GM23338 (cell line): ENCODE measurements around the gene SERPINA6. TPM values are rescaled to one million over a fixed set of nuclear protein-coding genes. Genes with fewer than 3 reads are reported as not detected.
A peak's percentile ranks its signal among the peaks of the same experiment; 100 is the strongest.

Experiments
- ATAC-seq: fragments of 200-7000 bp; cut with Tn5 transposase; 3 replicates; pipeline ENCODE4 v1.9.1; 2020
- DNase-seq: peaks from one replicate; pipeline ENCODE4 v3.0.0-alpha.2; 2015; ENCODE audit warnings: low spot score
- H2AFZ ChIP-seq: fragments of 200-600 bp; sonication (generic); 2 replicates; pipeline ENCODE4 v1.8.0; 2016; ENCODE audit warnings: antibody characterized with exemption, mild to moderate bottlenecking, moderate library complexity
- H3F3A ChIP-seq: fragments of 200-600 bp; sonication (generic); replicated peaks from 2 replicates; pipeline ENCODE4 v1.8.0; 2017; ENCODE audit warnings: antibody characterized with exemption, mixed run types, low read depth
- H3K27ac ChIP-seq: fragments of 200-600 bp; sonication (generic); 2 replicates; pipeline ENCODE4 v1.6.1; 2016; ENCODE audit warnings: low read depth
- H3K27me3 ChIP-seq: fragments of 200-600 bp; sonication (generic); 2 replicates; pipeline ENCODE4 v1.8.0; 2016; ENCODE audit warnings: mild to moderate bottlenecking, mixed run types, moderate library complexity; ENCODE audit not compliant: insufficient read depth
- H3K36me3 ChIP-seq: fragments of 200-600 bp; sonication (generic); 2 replicates; pipeline ENCODE4 v1.8.0; 2016; ENCODE audit warnings: mild to moderate bottlenecking; ENCODE audit not compliant: insufficient read depth
- H3K4me1 ChIP-seq: fragments of 200-600 bp; sonication (generic); 2 replicates; pipeline ENCODE4 v1.8.0; 2016; ENCODE audit warnings: mild to moderate bottlenecking, moderate library complexity; ENCODE audit not compliant: insufficient read depth
- H3K4me2 ChIP-seq: fragments of 200-600 bp; sonication (generic); 2 replicates; pipeline ENCODE4 v1.7.1; 2017; ENCODE audit warnings: mixed run types
- H3K4me3 ChIP-seq: fragments of 200-600 bp; sonication (generic); 2 replicates; pipeline ENCODE4 v1.6.1; 2016; ENCODE audit warnings: mixed run types
- H3K79me2 ChIP-seq: fragments of 200-600 bp; sonication (generic); replicated peaks from 2 replicates; pipeline ENCODE4 v1.8.0; 2017; ENCODE audit warnings: mild to moderate bottlenecking; ENCODE audit not compliant: insufficient read depth
- H3K9me2 ChIP-seq: fragments of 200-600 bp; sonication (generic); 2 replicates; pipeline ENCODE4 v1.8.0; 2017; ENCODE audit not compliant: insufficient read depth
- H4K20me1 ChIP-seq: fragments of 200-600 bp; sonication (generic); replicated peaks from 2 replicates; pipeline ENCODE4 v1.8.0; 2017; ENCODE audit warnings: mild to moderate bottlenecking; ENCODE audit not compliant: insufficient read depth
- H3K27ac Mint-ChIP-seq: 2 replicates; pipeline ENCODE4 v1.8.0; 2020; ENCODE audit warnings: inconsistent platforms, mild to moderate bottlenecking, moderate library complexity, mixed read lengths
- H3K27me3 Mint-ChIP-seq: 3 replicates; pipeline ENCODE4 v1.8.0; 2022; ENCODE audit warnings: low read depth, mild to moderate bottlenecking, moderate library complexity, mixed read lengths, inconsistent platforms; ENCODE audit not compliant: insufficient read depth, poor library complexity
- H3K36me3 Mint-ChIP-seq: 3 replicates; pipeline ENCODE4 v1.8.0; 2021; ENCODE audit warnings: low read depth, mild to moderate bottlenecking, inconsistent platforms, moderate library complexity, mixed read lengths
- H3K4me1 Mint-ChIP-seq: 3 replicates; pipeline ENCODE4 v1.8.0; 2020; ENCODE audit warnings: mild to moderate bottlenecking, inconsistent platforms, mixed read lengths
- H3K4me3 Mint-ChIP-seq: 3 replicates; pipeline ENCODE4 v1.8.0; 2021; ENCODE audit warnings: moderate library complexity, mild to moderate bottlenecking, inconsistent platforms, mixed read lengths
- H3K9me3 Mint-ChIP-seq: 3 replicates; pipeline ENCODE4 v1.8.0; 2020; ENCODE audit warnings: moderate library complexity, mild to moderate bottlenecking, inconsistent platforms, mixed read lengths
- CREB1 ChIP-seq: fragments of 250-450 bp; sonication (Bioruptor Pico); IDR thresholded peaks from 2 replicates; pipeline ENCODE4 v1.5.0; 2020; ENCODE audit warnings: low read depth, mild to moderate bottlenecking, moderate library complexity
- CTCF ChIP-seq, 2 experiments: fragments of 200-600 bp in 1 of 2; sonication (generic) in 1 of 2; conservative IDR thresholded peaks; 2 replicates each; pipeline versions ENCODE4 v1.5.1 to v1.6.1; 2016 to 2017; ENCODE audit warnings: antibody characterized with exemption in 2 of 2, low read depth in 2 of 2, mild to moderate bottlenecking in 2 of 2, moderate library complexity in 1 of 2
- JUNB ChIP-seq: IDR thresholded peaks from one replicate; pipeline ENCODE4 v1.6.1; 2016; ENCODE audit warnings: antibody characterized with exemption; ENCODE audit not compliant: unreplicated experiment
- NANOG ChIP-seq: IDR thresholded peaks from 2 replicates; pipeline ENCODE4 v1.6.1; 2016; ENCODE audit warnings: antibody characterized with exemption, borderline replicate concordance
- REST ChIP-seq: IDR thresholded peaks from one replicate; pipeline ENCODE4 v1.6.1; 2018; ENCODE audit warnings: antibody characterized with exemption; ENCODE audit not compliant: unreplicated experiment
- STAT1 ChIP-seq: IDR thresholded peaks from one replicate; pipeline ENCODE4 v1.6.1; 2016; ENCODE audit warnings: antibody characterized with exemption; ENCODE audit not compliant: unreplicated experiment
- ZNF462 ChIP-seq: fragments of 250-450 bp; sonication (Bioruptor Pico); IDR thresholded peaks from 2 replicates; pipeline ENCODE4 v1.5.0; 2020; ENCODE audit warnings: mild to moderate bottlenecking, moderate library complexity
- polyA plus RNA-seq: library from polyadenylated mRNA; unstranded; fragments of >200 nt; fragmentation: Nextera tagmentation; extraction: Ambion mirVana; gene quantifications from 2 replicates; pipeline ENCODE4 v1.2.1, GENCODE V29; 2016
- total RNA-seq: library from RNA; depleted of rRNA; stranded (reverse); fragments of >200 nt; shearing (Covaris generic); gene quantifications from 2 replicates; pipeline ENCODE4 v1.2.3, GENCODE V29; 2014

SERPINA6 gene
- total and polyA plus RNA-seq, 2 experiments from 2014 or later: not detected

GRCh38 chr14:94355191-94355794, 32.2 kb upstream of the SERPINA6 start (continued):
- TF ChIP-seq ZNF462 (CRISPR knock-in tag): no peak
- TF ChIP-seq JUNB: no peak
- no peak for TF ChIP-seq NANOG

GRCh38 chr14:94354638-94355185, 31.6 kb upstream of the SERPINA6 start:
- H3K4me3 Mint-ChIP-seq: no peak overlapping the region
- ATAC-seq: no peak
- no peaks in the 10 kb centered on the region for H3K36me3 Mint-ChIP-seq
- no peak overlapping the region for H3K4me2 ChIP-seq
- DNase-seq: no peak
- no peak overlapping the region for H3K4me3 ChIP-seq
- no peaks in the 10 kb centered on the region for H3F3A ChIP-seq
- H3K9me2 ChIP-seq: peaks cover 8% of the 10 kb centered on the region
- 0 out of 2 replicates have a peak, but pooled peaks cover 3% of the 10 kb centered on the region for H3K36me3 ChIP-seq
- no peak overlapping the region for H3K27ac Mint-ChIP-seq
- H2AFZ ChIP-seq: peak overlapping the region; percentile 19; the same call in 1 of the 2 replicates
- H3K27me3 ChIP-seq: no peaks in the 10 kb centered on the region
- peaks cover 10% of the 10 kb centered on the region for H3K4me1 ChIP-seq
- H3K9me3 Mint-ChIP-seq: peaks cover 5% of the 10 kb centered on the region; the same call in 1 of the 3 replicates
- H3K79me2 ChIP-seq: no peaks in the 10 kb centered on the region
- H3K27me3 Mint-ChIP-seq: peaks cover 2% of the 10 kb centered on the region
- peaks cover 16% of the 10 kb centered on the region; the same call in 2 of the 3 replicates for H3K4me1 Mint-ChIP-seq
- no peaks in the 10 kb centered on the region for H4K20me1 ChIP-seq
- no peak overlapping the region for H3K27ac ChIP-seq
- no peak for TF ChIP-seq CTCF (conservative IDR thresholded peaks at IDR 0.05; ENCODE audit: low read depth in 2 of 2)
- no peak for TF ChIP-seq NANOG
- no peak for TF ChIP-seq REST
- no peak for TF ChIP-seq STAT1
- no peak for TF ChIP-seq CREB1 (CRISPR knock-in tag)
